SK-N-SH treated with all-trans-retinoic acid at 6 μM for 48 hours (cell line): ENCODE results near the gene PPFIBP1.
A peak's percentile ranks its signal among the peaks of the same experiment; 100 is the strongest.

Experiments
- ATAC-seq: fragments of 200-7000 bp; cut with Tn5 transposase; 3 replicates; pipeline ENCODE4 v1.9.1; 2020; ENCODE audit warnings: mild to moderate bottlenecking, moderate library complexity
- BACH2 ChIP-seq: fragments of 250-450 bp; sonication (Bioruptor Pico); IDR thresholded peaks from 2 replicates; pipeline ENCODE4 v1.9.0; 2021; ENCODE audit warnings: mild to moderate bottlenecking, borderline replicate concordance
- CSDC2 ChIP-seq: fragments of 250-450 bp; sonication (Bioruptor Pico); IDR thresholded peaks from 2 replicates; pipeline ENCODE4 v1.5.0; 2020; ENCODE audit warnings: mild to moderate bottlenecking, moderate library complexity
- ESRRG ChIP-seq: fragments of 250-450 bp; sonication (Bioruptor Pico); IDR thresholded peaks from 2 replicates; pipeline ENCODE4 v1.6.1; 2021; ENCODE audit warnings: mild to moderate bottlenecking
- GLIS3 ChIP-seq: fragments of 250-450 bp; sonication (Bioruptor Pico); IDR thresholded peaks from 2 replicates; pipeline ENCODE4 v1.5.0; 2020; ENCODE audit warnings: mild to moderate bottlenecking, moderate library complexity
- ISL1 ChIP-seq: fragments of 250-450 bp; sonication (Bioruptor Pico); IDR thresholded peaks from 2 replicates; pipeline ENCODE4 v2.1.2; 2022; ENCODE audit warnings: mild to moderate bottlenecking, moderate library complexity
- OSR1 ChIP-seq: fragments of 250-450 bp; sonication (Bioruptor Pico); IDR thresholded peaks from 2 replicates; pipeline ENCODE4 v1.8.0; 2022; ENCODE audit warnings: moderate library complexity, mild to moderate bottlenecking, inconsistent platforms
- PPARA ChIP-seq: fragments of 250-450 bp; sonication (Bioruptor Pico); IDR thresholded peaks from 2 replicates; pipeline ENCODE4 v1.5.0; 2020; ENCODE audit warnings: mild to moderate bottlenecking, borderline replicate concordance
- RARB ChIP-seq: fragments of 250-450 bp; sonication (Bioruptor Pico); IDR thresholded peaks from 2 replicates; pipeline ENCODE4 v1.8.0; 2021; ENCODE audit warnings: mild to moderate bottlenecking, moderate library complexity
- SNAI2 ChIP-seq: fragments of 250-450 bp; sonication (Bioruptor Pico); IDR thresholded peaks from 2 replicates; pipeline ENCODE4 v1.5.0; 2020; ENCODE audit warnings: mild to moderate bottlenecking, moderate library complexity
- TCF4 ChIP-seq: fragments of 250-450 bp; sonication (Bioruptor Pico); IDR thresholded peaks from 2 replicates; pipeline ENCODE4 v1.8.0; 2021; ENCODE audit warnings: mild to moderate bottlenecking, moderate library complexity, borderline replicate concordance
- TOX ChIP-seq: fragments of 250-450 bp; sonication (Bioruptor Pico); IDR thresholded peaks from 2 replicates; pipeline ENCODE4 v1.8.0; 2021; ENCODE audit warnings: mild to moderate bottlenecking, moderate library complexity, borderline replicate concordance
- ZC3H10 ChIP-seq: fragments of 250-450 bp; sonication (Bioruptor Pico); IDR thresholded peaks from 2 replicates; pipeline ENCODE4 v1.5.1; 2021; ENCODE audit warnings: mild to moderate bottlenecking, moderate library complexity
- ZFP3 ChIP-seq: fragments of 250-450 bp; sonication (Bioruptor Pico); IDR thresholded peaks from 2 replicates; pipeline ENCODE4 v1.5.0; 2020; ENCODE audit warnings: mild to moderate bottlenecking, moderate library complexity
- ZFP30 ChIP-seq: fragments of 450-650 bp; formaldehyde crosslinking; IDR thresholded peaks from 2 replicates; pipeline ENCODE4 v1.5.0; 2022; ENCODE audit warnings: mild to moderate bottlenecking, moderate library complexity
- ZNF565 ChIP-seq: fragments of 450-650 bp; formaldehyde crosslinking; conservative IDR thresholded peaks from 2 replicates; pipeline ENCODE4 v1.5.0; 2020; ENCODE audit warnings: low read depth, mild to moderate bottlenecking, moderate library complexity
- ZNF70 ChIP-seq: fragments of 450-650 bp; formaldehyde crosslinking; IDR thresholded peaks from 2 replicates; pipeline ENCODE4 v1.5.0; 2020; ENCODE audit warnings: mild to moderate bottlenecking, moderate library complexity
- ZNF8 ChIP-seq: fragments of 450-650 bp; formaldehyde crosslinking; IDR thresholded peaks from 2 replicates; pipeline ENCODE4 v1.5.0; 2020; ENCODE audit warnings: mild to moderate bottlenecking, moderate library complexity
- TF ChIP-seq, protein P1 (sequence below): fragments of 250-450 bp; sonication (Bioruptor Pico); IDR thresholded peaks from 2 replicates; pipeline ENCODE4 v1.5.1; 2020; ENCODE audit warnings: low read depth, mild to moderate bottlenecking, moderate library complexity
- TF ChIP-seq, protein P2 (sequence below): fragments of 250-450 bp; sonication (Bioruptor Pico); IDR thresholded peaks from 2 replicates; pipeline ENCODE4 v1.5.1; 2021; ENCODE audit warnings: mild to moderate bottlenecking, moderate library complexity
- TF ChIP-seq, protein P3 (sequence below): fragments of 250-450 bp; sonication (Bioruptor Pico); IDR thresholded peaks from 2 replicates; pipeline ENCODE4 v1.8.0; 2021; ENCODE audit warnings: low read depth, mild to moderate bottlenecking, moderate library complexity, borderline replicate concordance
- TF ChIP-seq, protein P4 (sequence below): fragments of 250-450 bp; sonication (Bioruptor Pico); IDR thresholded peaks from 2 replicates; pipeline ENCODE4 v1.8.0; 2020; ENCODE audit warnings: mild to moderate bottlenecking, moderate library complexity, borderline replicate concordance
- TF ChIP-seq, protein P5 (sequence below): fragments of 250-450 bp; sonication (Bioruptor Pico); IDR thresholded peaks from 2 replicates; pipeline ENCODE4 v1.5.0; 2020; ENCODE audit warnings: mild to moderate bottlenecking, moderate library complexity

The PPFIBP1 gene

DNA sequence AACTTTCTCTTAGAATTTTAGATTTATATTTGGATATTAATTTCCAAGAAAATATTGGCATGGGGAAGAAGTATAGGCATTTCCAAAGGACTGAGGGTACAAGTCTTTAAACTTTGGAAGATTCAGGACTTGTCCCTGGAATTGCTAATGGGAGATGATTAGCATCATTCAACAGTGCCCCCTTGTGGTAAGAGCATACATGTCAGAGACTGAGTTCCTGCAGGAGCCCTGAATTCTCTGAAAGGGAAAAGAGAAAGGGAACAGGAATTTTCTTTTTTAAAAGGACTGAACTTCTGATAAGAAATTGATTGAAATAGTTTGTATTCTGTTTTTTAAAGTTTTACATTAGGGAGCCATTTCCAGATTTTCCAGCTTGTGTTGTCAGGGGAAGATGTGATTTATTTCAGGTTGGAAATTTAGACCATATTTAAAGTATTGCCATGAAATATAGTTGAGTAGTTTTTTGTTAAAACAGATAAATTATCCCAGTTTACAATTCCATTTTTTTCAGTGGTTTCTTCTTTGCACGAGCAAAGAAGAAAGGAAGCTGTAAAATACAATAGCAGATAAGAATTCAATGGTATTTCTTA is 128.3 kb downstream of the PPFIBP1 start:
- peak; percentile 91 for ATAC-seq
- TF ChIP-seq ZFP30 (CRISPR knock-in tag) (no peak), ZNF70 (no peak), SNAI2 (no peak), ZC3H10 (CRISPR knock-in tag) (no peak), TOX (no peak), OSR1 (CRISPR knock-in tag) (no peak), TCF4 (no peak), BACH2 (CRISPR knock-in tag) (no peak), ZNF8 (CRISPR knock-in tag) (no peak), CSDC2 (CRISPR knock-in tag) (no peak), PPARA (CRISPR knock-in tag) (no peak), ISL1 (no peak), ZFP3 (CRISPR knock-in tag) (no peak), RARB (CRISPR knock-in tag) (no peak), ZNF565 (CRISPR knock-in tag) (no peak)
- TF ChIP-seq, protein P1, sequence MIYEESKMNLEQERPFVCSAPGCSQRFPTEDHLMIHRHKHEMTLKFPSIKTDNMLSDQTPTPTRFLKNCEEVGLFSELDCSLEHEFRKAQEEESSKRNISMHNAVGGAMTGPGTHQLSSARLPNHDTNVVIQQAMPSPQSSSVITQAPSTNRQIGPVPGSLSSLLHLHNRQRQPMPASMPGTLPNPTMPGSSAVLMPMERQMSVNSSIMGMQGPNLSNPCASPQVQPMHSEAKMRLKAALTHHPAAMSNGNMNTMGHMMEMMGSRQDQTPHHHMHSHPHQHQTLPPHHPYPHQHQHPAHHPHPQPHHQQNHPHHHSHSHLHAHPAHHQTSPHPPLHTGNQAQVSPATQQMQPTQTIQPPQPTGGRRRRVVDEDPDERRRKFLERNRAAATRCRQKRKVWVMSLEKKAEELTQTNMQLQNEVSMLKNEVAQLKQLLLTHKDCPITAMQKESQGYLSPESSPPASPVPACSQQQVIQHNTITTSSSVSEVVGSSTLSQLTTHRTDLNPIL (CRISPR knock-in tag), result no peak
- TF ChIP-seq, protein P2, sequence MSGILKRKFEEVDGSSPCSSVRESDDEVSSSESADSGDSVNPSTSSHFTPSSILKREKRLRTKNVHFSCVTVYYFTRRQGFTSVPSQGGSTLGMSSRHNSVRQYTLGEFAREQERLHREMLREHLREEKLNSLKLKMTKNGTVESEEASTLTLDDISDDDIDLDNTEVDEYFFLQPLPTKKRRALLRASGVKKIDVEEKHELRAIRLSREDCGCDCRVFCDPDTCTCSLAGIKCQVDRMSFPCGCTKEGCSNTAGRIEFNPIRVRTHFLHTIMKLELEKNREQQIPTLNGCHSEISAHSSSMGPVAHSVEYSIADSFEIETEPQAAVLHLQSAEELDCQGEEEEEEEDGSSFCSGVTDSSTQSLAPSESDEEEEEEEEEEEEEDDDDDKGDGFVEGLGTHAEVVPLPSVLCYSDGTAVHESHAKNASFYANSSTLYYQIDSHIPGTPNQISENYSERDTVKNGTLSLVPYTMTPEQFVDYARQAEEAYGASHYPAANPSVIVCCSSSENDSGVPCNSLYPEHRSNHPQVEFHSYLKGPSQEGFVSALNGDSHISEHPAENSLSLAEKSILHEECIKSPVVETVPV (CRISPR knock-in tag), result no peak
- TF ChIP-seq, protein P3, sequence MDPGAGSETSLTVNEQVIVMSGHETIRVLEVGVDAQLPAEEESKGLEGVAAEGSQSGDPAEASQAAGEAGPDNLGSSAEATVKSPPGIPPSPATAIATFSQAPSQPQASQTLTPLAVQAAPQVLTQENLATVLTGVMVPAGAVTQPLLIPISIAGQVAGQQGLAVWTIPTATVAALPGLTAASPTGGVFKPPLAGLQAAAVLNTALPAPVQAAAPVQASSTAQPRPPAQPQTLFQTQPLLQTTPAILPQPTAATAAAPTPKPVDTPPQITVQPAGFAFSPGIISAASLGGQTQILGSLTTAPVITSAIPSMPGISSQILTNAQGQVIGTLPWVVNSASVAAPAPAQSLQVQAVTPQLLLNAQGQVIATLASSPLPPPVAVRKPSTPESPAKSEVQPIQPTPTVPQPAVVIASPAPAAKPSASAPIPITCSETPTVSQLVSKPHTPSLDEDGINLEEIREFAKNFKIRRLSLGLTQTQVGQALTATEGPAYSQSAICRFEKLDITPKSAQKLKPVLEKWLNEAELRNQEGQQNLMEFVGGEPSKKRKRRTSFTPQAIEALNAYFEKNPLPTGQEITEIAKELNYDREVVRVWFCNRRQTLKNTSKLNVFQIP (CRISPR knock-in tag), result no peak
- TF ChIP-seq, protein P4, sequence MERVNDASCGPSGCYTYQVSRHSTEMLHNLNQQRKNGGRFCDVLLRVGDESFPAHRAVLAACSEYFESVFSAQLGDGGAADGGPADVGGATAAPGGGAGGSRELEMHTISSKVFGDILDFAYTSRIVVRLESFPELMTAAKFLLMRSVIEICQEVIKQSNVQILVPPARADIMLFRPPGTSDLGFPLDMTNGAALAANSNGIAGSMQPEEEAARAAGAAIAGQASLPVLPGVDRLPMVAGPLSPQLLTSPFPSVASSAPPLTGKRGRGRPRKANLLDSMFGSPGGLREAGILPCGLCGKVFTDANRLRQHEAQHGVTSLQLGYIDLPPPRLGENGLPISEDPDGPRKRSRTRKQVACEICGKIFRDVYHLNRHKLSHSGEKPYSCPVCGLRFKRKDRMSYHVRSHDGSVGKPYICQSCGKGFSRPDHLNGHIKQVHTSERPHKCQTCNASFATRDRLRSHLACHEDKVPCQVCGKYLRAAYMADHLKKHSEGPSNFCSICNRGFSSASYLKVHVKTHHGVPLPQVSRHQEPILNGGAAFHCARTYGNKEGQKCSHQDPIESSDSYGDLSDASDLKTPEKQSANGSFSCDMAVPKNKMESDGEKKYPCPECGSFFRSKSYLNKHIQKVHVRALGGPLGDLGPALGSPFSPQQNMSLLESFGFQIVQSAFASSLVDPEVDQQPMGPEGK (CRISPR knock-in tag), result no peak

DNA sequence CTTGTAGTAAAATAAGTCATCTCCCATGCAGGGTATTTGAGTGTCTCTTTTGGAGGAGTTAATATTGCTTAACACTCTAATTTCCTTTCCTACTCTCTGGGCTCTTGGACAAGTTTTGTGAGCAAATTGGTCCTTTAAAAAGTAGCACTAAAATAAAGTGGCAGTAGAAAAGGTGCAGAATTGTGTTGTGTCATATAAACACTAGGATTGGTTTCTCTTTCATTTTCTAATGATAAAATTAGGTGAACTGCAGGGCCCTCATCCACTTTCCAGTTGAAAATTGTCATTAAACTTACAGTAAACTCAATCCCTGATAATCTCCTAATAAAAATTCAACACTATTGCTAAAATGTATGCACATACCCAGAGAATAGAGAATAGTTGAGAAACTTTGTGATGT is 129.7 kb downstream of the PPFIBP1 start:
- ATAC-seq, result no peak

More for the DNA sequence above, 129.7 kb downstream of the PPFIBP1 start:
- TF ChIP-seq TCF4, result no peak
- TF ChIP-seq OSR1 (CRISPR knock-in tag), result no peak
- TF ChIP-seq RARB (CRISPR knock-in tag), result no peak
- TF ChIP-seq, protein P5, sequence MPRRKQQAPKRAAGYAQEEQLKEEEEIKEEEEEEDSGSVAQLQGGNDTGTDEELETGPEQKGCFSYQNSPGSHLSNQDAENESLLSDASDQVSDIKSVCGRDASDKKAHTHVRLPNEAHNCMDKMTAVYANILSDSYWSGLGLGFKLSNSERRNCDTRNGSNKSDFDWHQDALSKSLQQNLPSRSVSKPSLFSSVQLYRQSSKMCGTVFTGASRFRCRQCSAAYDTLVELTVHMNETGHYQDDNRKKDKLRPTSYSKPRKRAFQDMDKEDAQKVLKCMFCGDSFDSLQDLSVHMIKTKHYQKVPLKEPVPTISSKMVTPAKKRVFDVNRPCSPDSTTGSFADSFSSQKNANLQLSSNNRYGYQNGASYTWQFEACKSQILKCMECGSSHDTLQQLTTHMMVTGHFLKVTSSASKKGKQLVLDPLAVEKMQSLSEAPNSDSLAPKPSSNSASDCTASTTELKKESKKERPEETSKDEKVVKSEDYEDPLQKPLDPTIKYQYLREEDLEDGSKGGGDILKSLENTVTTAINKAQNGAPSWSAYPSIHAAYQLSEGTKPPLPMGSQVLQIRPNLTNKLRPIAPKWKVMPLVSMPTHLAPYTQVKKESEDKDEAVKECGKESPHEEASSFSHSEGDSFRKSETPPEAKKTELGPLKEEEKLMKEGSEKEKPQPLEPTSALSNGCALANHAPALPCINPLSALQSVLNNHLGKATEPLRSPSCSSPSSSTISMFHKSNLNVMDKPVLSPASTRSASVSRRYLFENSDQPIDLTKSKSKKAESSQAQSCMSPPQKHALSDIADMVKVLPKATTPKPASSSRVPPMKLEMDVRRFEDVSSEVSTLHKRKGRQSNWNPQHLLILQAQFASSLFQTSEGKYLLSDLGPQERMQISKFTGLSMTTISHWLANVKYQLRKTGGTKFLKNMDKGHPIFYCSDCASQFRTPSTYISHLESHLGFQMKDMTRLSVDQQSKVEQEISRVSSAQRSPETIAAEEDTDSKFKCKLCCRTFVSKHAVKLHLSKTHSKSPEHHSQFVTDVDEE (CRISPR knock-in tag), result no peak
- TF ChIP-seq, protein P4 (CRISPR knock-in tag), result no peak
- TF ChIP-seq ZNF565 (CRISPR knock-in tag), result no peak
- no peak for TF ChIP-seq CSDC2 (CRISPR knock-in tag)
- no peak for TF ChIP-seq ZNF8 (CRISPR knock-in tag)
- TF ChIP-seq ESRRG (CRISPR knock-in tag), result no peak
- TF ChIP-seq ZFP3 (CRISPR knock-in tag), result no peak
- TF ChIP-seq, protein P3 (CRISPR knock-in tag), result no peak
- no peak for TF ChIP-seq BACH2 (CRISPR knock-in tag)
- no peak for TF ChIP-seq GLIS3 (CRISPR knock-in tag)
- no peak for TF ChIP-seq ZFP30 (CRISPR knock-in tag)
- no peak for TF ChIP-seq PPARA (CRISPR knock-in tag)
- no peak for TF ChIP-seq TOX
- TF ChIP-seq, protein P1 (CRISPR knock-in tag), result no peak
